Natural killer cell treated with Interleukin-12 subunit alpha and Interleukin-12 subunit beta and Interleukin-15 and Interleukin-18, amount 100 ng/mL, for 72 hours (primary cell): ENCODE data around the gene TRMT1. TPM values are rescaled to one million over a fixed set of nuclear protein-coding genes. Genes with fewer than 3 reads are reported as not detected.

Experiments used
- ATAC-seq, 2 donors: fragments of 150-1000 bp; cut with Tn5 transposase in 1 of 2; sonication (Bioruptor Pico), chemical (Tn5 transposase) in 1 of 2; 2 replicates each; pipeline ENCODE4 v1.10.0; 2021
- DNase-seq: peaks from one replicate; pipeline ENCODE4 v3.0.0; 2022; ENCODE audit warnings: low spot score
- H3K27ac Mint-ChIP-seq, 2 donors: 1 replicate in 1 of 2; 2 replicates in 1 of 2; pipeline ENCODE4 v1.8.0; 2022; ENCODE audit warnings: mixed read lengths in 2 of 2, mild to moderate bottlenecking in 1 of 2, moderate library complexity in 1 of 2
- H3K27me3 Mint-ChIP-seq, 2 donors: 1 replicate in 1 of 2; 2 replicates in 1 of 2; pipeline ENCODE4 v1.8.0; 2022; ENCODE audit warnings: mixed read lengths in 2 of 2
- H3K36me3 Mint-ChIP-seq: one replicate; pipeline ENCODE4 v1.8.0; 2022; ENCODE audit warnings: mixed read lengths
- H3K4me1 Mint-ChIP-seq, 2 donors: 1 replicate in 1 of 2; 2 replicates in 1 of 2; pipeline ENCODE4 v1.8.0; 2022; ENCODE audit warnings: low read depth in 2 of 2, mixed read lengths in 2 of 2, mild to moderate bottlenecking in 1 of 2
- H3K4me3 Mint-ChIP-seq: one replicate; pipeline ENCODE4 v1.8.0; 2022; ENCODE audit warnings: mixed read lengths
- H3K9me3 Mint-ChIP-seq: 2 replicates; pipeline ENCODE4 v1.8.0; 2022; ENCODE audit warnings: mixed read lengths
- total RNA-seq, 2 donors: library from RNA; stranded (reverse); gene quantifications; one replicate each; pipeline ENCODE4 v1.2.3, GENCODE V29; 2022

The TRMT1 gene
- total RNA-seq, 2 donors from 2014 or later = 54.6 to 120 TPM

- no peak for ATAC-seq
Observed at GRCh38 chr19:13078381-13078780, 38.2 kb downstream of the TRMT1 start.

GRCh38 chr19:13077240-13077639, 39.3 kb downstream of the TRMT1 start:
- Mint-ChIP-seq H3K27me3 (peaks cover 0 to 5% of the 10 kb centered on the region in 2 donors), H3K27ac (no peak overlapping the region), H3K4me3 (no peak overlapping the region), H3K9me3 (no peaks in the 10 kb centered on the region), H3K4me1 (no peaks in the 10 kb centered on the region), H3K36me3 (no peaks in the 10 kb centered on the region)
- DNase-seq (no peak), ATAC-seq (no peak)

More at GRCh38 chr19:13078381-13078780, 38.2 kb downstream of the TRMT1 start:
- H3K27ac Mint-ChIP-seq = no peak overlapping the region
- no peaks in the 10 kb centered on the region for H3K36me3 Mint-ChIP-seq
- DNase-seq = no peak
- peaks cover 0 to 5% of the 10 kb centered on the region in 2 donors for H3K27me3 Mint-ChIP-seq
- H3K4me3 Mint-ChIP-seq = no peak overlapping the region
- H3K4me1 Mint-ChIP-seq = no peaks in the 10 kb centered on the region
- H3K9me3 Mint-ChIP-seq = no peaks in the 10 kb centered on the region

GRCh38 chr19:13076787-13077186, 39.8 kb downstream of the TRMT1 start:
- no peaks in the 10 kb centered on the region for H3K36me3 Mint-ChIP-seq
- H3K27ac Mint-ChIP-seq = no peak overlapping the region
- no peaks in the 10 kb centered on the region for H3K9me3 Mint-ChIP-seq
- H3K4me1 Mint-ChIP-seq = no peaks in the 10 kb centered on the region
- no peak for ATAC-seq
- peaks cover 0 to 5% of the 10 kb centered on the region in 2 donors for H3K27me3 Mint-ChIP-seq
- H3K4me3 Mint-ChIP-seq = no peak overlapping the region
- no peak for DNase-seq

GRCh38 chr19:13076320-13076719, 40.2 kb downstream of the TRMT1 start:
- H3K9me3 Mint-ChIP-seq = no peaks in the 10 kb centered on the region
- peaks cover 0 to 5% of the 10 kb centered on the region in 2 donors for H3K27me3 Mint-ChIP-seq

GRCh38 chr19:13074378-13074777, 42.2 kb downstream of the TRMT1 start:
- H3K4me1 Mint-ChIP-seq = no peaks in the 10 kb centered on the region
- no peak for DNase-seq
- no peak overlapping the region for H3K4me3 Mint-ChIP-seq
- peaks cover 0 to 13% of the 10 kb centered on the region in 2 donors for H3K27me3 Mint-ChIP-seq
- no peak for ATAC-seq
- no peaks in the 10 kb centered on the region for H3K36me3 Mint-ChIP-seq
- no peak overlapping the region for H3K27ac Mint-ChIP-seq
- H3K9me3 Mint-ChIP-seq = no peaks in the 10 kb centered on the region

More at GRCh38 chr19:13076320-13076719, 40.2 kb downstream of the TRMT1 start:
- ATAC-seq = no peak
- no peak for DNase-seq
- H3K4me3 Mint-ChIP-seq = no peak overlapping the region
- H3K4me1 Mint-ChIP-seq = no peaks in the 10 kb centered on the region
- H3K27ac Mint-ChIP-seq = no peak overlapping the region
- H3K36me3 Mint-ChIP-seq = no peaks in the 10 kb centered on the region

- peaks cover 0 to 14% of the 10 kb centered on the region in 2 donors for H3K27me3 Mint-ChIP-seq
- ATAC-seq (no peak), DNase-seq (no peak)
- no peaks in the 10 kb centered on the region for H3K9me3 Mint-ChIP-seq
- H3K4me1 Mint-ChIP-seq = no peaks in the 10 kb centered on the region
- H3K4me3 Mint-ChIP-seq = no peak overlapping the region
- no peak overlapping the region for H3K27ac Mint-ChIP-seq
- H3K36me3 Mint-ChIP-seq = no peaks in the 10 kb centered on the region
Observed at GRCh38 chr19:13073263-13073662, 43.3 kb downstream of the TRMT1 start.

GRCh38 chr19:13072188-13072908, 44.2 kb downstream of the TRMT1 start:
- no peak for ATAC-seq
- DNase-seq = no peak
- no peaks in the 10 kb centered on the region for H3K4me1 Mint-ChIP-seq
- peaks cover 0 to 12% of the 10 kb centered on the region in 2 donors for H3K27me3 Mint-ChIP-seq
- no peaks in the 10 kb centered on the region for H3K36me3 Mint-ChIP-seq
- H3K9me3 Mint-ChIP-seq = no peaks in the 10 kb centered on the region
- H3K4me3 Mint-ChIP-seq = no peak overlapping the region
- no peak overlapping the region for H3K27ac Mint-ChIP-seq

- no peak for ATAC-seq
- Mint-ChIP-seq H3K27me3 (peaks cover 0 to 12% of the 10 kb centered on the region in 2 donors), H3K27ac (no peak overlapping the region)
Observed at GRCh38 chr19:13071444-13072187, 44.9 kb downstream of the TRMT1 start.

GRCh38 chr19:13070425-13071140, 46.0 kb downstream of the TRMT1 start:
- H3K9me3 Mint-ChIP-seq = no peaks in the 10 kb centered on the region
- ATAC-seq = no peak
- peaks cover 0 to 12% of the 10 kb centered on the region in 2 donors for H3K27me3 Mint-ChIP-seq
- no peak for DNase-seq
- H3K36me3 Mint-ChIP-seq = no peaks in the 10 kb centered on the region
- no peak overlapping the region for H3K27ac Mint-ChIP-seq
- no peaks in the 10 kb centered on the region for H3K4me1 Mint-ChIP-seq
- no peak overlapping the region for H3K4me3 Mint-ChIP-seq

More at GRCh38 chr19:13071444-13072187, 44.9 kb downstream of the TRMT1 start:
- no peak for DNase-seq
- no peak overlapping the region for H3K4me3 Mint-ChIP-seq
- H3K4me1 Mint-ChIP-seq = no peaks in the 10 kb centered on the region
- H3K36me3 Mint-ChIP-seq = no peaks in the 10 kb centered on the region
- no peaks in the 10 kb centered on the region for H3K9me3 Mint-ChIP-seq

- Mint-ChIP-seq H3K9me3 (no peaks in the 10 kb centered on the region), H3K4me3 (no peak overlapping the region), H3K27ac (no peak overlapping the region), H3K27me3 (peaks cover 0 to 12% of the 10 kb centered on the region in 2 donors), H3K36me3 (no peaks in the 10 kb centered on the region), H3K4me1 (no peaks in the 10 kb centered on the region)
- ATAC-seq (no peak), DNase-seq (no peak)
Observed at GRCh38 chr19:13069415-13070359, 46.9 kb downstream of the TRMT1 start.

GRCh38 chr19:13068085-13068846, 48.3 kb downstream of the TRMT1 start:
- Mint-ChIP-seq H3K27ac (no peak overlapping the region), H3K36me3 (no peaks in the 10 kb centered on the region), H3K9me3 (no peaks in the 10 kb centered on the region), H3K4me1 (no peaks in the 10 kb centered on the region), H3K4me3 (no peak overlapping the region), H3K27me3 (peaks cover 6 to 14% of the 10 kb centered on the region in 2 donors)
- ATAC-seq (no peak), DNase-seq (no peak)

- DNase-seq = no peak
- Mint-ChIP-seq H3K4me1 (no peaks in the 10 kb centered on the region), H3K27me3 (peaks cover 9 to 19% of the 10 kb centered on the region in 2 donors), H3K36me3 (no peaks in the 10 kb centered on the region), H3K9me3 (no peaks in the 10 kb centered on the region), H3K27ac (no peak overlapping the region), H3K4me3 (no peak overlapping the region)
- no peak for ATAC-seq
Observed at GRCh38 chr19:13066933-13067807, 49.4 kb downstream of the TRMT1 start.
